Ishikawa (cell line): ENCODE data around the gene FAM186B.

Source experiments
- EGR1 ChIP-seq: IDR thresholded peaks from 2 replicates; pipeline ENCODE4 v1.6.1; 2012
- TAF1 ChIP-seq: IDR thresholded peaks from 2 replicates; pipeline ENCODE4 v1.6.1; 2012; ENCODE audit warnings: low read depth, mild to moderate bottlenecking
- TF ChIP-seq, protein P1 (sequence below): IDR thresholded peaks from 2 replicates; pipeline ENCODE4 v1.6.1; 2012; ENCODE audit warnings: low read depth, mild to moderate bottlenecking

DNA sequence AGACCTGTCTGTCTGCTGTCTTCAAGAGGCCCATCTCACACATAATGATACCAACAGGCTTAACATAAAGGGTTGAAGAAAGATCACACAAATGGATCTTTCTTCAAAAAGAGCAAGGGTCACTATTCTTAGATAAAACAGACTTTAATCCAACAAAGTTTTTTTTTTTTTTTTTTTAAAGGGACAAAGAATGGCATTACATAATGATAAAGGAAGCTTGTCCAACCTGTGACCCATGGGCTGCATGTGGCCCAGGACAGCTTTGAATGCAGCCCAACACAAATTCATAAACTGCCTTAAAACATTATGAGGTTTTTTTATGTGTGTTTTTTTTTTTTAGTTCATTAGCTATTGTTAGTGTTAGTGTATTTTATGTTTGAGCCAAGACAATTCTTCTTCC, 6.8 kb upstream of the FAM186B start:
- TF ChIP-seq EGR1 (no peak), TAF1 (no peak)
- TF ChIP-seq, protein P1, sequence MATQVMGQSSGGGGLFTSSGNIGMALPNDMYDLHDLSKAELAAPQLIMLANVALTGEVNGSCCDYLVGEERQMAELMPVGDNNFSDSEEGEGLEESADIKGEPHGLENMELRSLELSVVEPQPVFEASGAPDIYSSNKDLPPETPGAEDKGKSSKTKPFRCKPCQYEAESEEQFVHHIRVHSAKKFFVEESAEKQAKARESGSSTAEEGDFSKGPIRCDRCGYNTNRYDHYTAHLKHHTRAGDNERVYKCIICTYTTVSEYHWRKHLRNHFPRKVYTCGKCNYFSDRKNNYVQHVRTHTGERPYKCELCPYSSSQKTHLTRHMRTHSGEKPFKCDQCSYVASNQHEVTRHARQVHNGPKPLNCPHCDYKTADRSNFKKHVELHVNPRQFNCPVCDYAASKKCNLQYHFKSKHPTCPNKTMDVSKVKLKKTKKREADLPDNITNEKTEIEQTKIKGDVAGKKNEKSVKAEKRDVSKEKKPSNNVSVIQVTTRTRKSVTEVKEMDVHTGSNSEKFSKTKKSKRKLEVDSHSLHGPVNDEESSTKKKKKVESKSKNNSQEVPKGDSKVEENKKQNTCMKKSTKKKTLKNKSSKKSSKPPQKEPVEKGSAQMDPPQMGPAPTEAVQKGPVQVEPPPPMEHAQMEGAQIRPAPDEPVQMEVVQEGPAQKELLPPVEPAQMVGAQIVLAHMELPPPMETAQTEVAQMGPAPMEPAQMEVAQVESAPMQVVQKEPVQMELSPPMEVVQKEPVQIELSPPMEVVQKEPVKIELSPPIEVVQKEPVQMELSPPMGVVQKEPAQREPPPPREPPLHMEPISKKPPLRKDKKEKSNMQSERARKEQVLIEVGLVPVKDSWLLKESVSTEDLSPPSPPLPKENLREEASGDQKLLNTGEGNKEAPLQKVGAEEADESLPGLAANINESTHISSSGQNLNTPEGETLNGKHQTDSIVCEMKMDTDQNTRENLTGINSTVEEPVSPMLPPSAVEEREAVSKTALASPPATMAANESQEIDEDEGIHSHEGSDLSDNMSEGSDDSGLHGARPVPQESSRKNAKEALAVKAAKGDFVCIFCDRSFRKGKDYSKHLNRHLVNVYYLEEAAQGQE, result no peak
